GM12865 (cell line): Measurements from ENCODE around the gene COL25A1.

Experiments used
- DNase-seq: peaks from one replicate; pipeline ENCODE4 v3.0.0; 2010; ENCODE audit warnings: low read depth
- H3K4me3 ChIP-seq: 2 replicates; pipeline ENCODE4 v1.5.1; 2011; ENCODE audit warnings: mild to moderate bottlenecking, low read depth, low read length, control low read depth
- CTCF ChIP-seq: IDR thresholded peaks from 2 replicates; pipeline ENCODE4 v1.5.1; 2011; ENCODE audit warnings: low read length, control low read depth, low read depth, inconsistent platforms; ENCODE audit not compliant: insufficient read depth; ENCODE audit errors: missing control alignments

The COL25A1 gene

GRCh38 chr4:108906866-108907367 is 395.5 kb downstream of the COL25A1 start:
- no peak overlapping the region for H3K4me3 ChIP-seq
- no peak for DNase-seq
- no peak for TF ChIP-seq CTCF

GRCh38 chr4:108906006-108906405 is 396.5 kb downstream of the COL25A1 start:
- no peak for DNase-seq
- no peak overlapping the region for H3K4me3 ChIP-seq
- TF ChIP-seq CTCF, result no peak

- no peak for TF ChIP-seq CTCF
- DNase-seq, result no peak
- no peak overlapping the region for H3K4me3 ChIP-seq
Observed at GRCh38 chr4:108903464-108904221, 398.8 kb downstream of the COL25A1 start.

GRCh38 chr4:108902769-108903168 is 399.7 kb downstream of the COL25A1 start:
- no peak overlapping the region for H3K4me3 ChIP-seq
- peak; percentile 9 for DNase-seq
- TF ChIP-seq CTCF, result no peak

- no peak overlapping the region for H3K4me3 ChIP-seq
- no peak for DNase-seq
- TF ChIP-seq CTCF, result no peak
Observed at GRCh38 chr4:108901291-108901690, 401.2 kb downstream of the COL25A1 start.

- H3K4me3 ChIP-seq, result no peak overlapping the region
- no peak for TF ChIP-seq CTCF
- DNase-seq, result no peak
Observed at GRCh38 chr4:108900018-108900580, 402.4 kb downstream of the COL25A1 start.
